Vagina (tissue), 2 donors: ENCODE measurements around the gene MYH14. TPM values are rescaled to one million over a fixed set of nuclear protein-coding genes. Genes with fewer than 3 reads are reported as not detected.

Experiments
- DNase-seq, 2 donors: peaks; one replicate each; pipeline ENCODE4 v3.0.0-alpha.2; 2017; ENCODE audit errors: extremely low spot score in 2 of 2
- H3K27ac ChIP-seq: fragments of 200-600 bp; sonication (generic); one replicate; pipeline ENCODE4 v1.5.1; 2019
- H3K27me3 ChIP-seq: fragments of 200-600 bp; sonication (generic); one replicate; pipeline ENCODE4 v1.5.1; 2019
- H3K36me3 ChIP-seq, 2 donors: fragments of 200-600 bp; sonication (generic); one replicate each; pipeline ENCODE4 v1.5.1; 2017 to 2019
- H3K4me1 ChIP-seq: fragments of 200-600 bp; sonication (generic); one replicate; pipeline ENCODE4 v1.5.1; 2019
- H3K4me3 ChIP-seq, 2 donors: fragments of 200-600 bp; sonication (generic); 1 replicate in 1 of 2; 2 replicates in 1 of 2; pipeline ENCODE4 v1.5.1; 2016 to 2019
- H3K9me3 ChIP-seq: fragments of 200-600 bp; sonication (generic); one replicate; pipeline ENCODE4 v1.5.1; 2019
- CTCF ChIP-seq, 3 experiments: fragments of 450-650 bp in 2 of 3; fragments of 200-600 bp in 1 of 3; sonication (generic) in 1 of 3; IDR thresholded peaks; one replicate each; pipeline ENCODE4 v1.5.1; 2017 to 2019; ENCODE audit warnings: antibody characterized with exemption in 3 of 3, mild to moderate bottlenecking in 2 of 3, moderate library complexity in 2 of 3
- POLR2A ChIP-seq, 2 donors: fragments of 450-650 bp; IDR thresholded peaks; one replicate each; pipeline ENCODE4 v1.6.1; 2017; ENCODE audit warnings: antibody characterized with exemption in 2 of 2, mild to moderate bottlenecking in 2 of 2, moderate library complexity in 2 of 2
- POLR2AphosphoS5 ChIP-seq, 2 donors: sonication (generic); formaldehyde crosslinking; IDR thresholded peaks; one replicate each; pipeline ENCODE4 v1.9.0; 2017; ENCODE audit warnings: antibody characterized with exemption in 2 of 2, mild to moderate bottlenecking in 2 of 2, low read depth in 1 of 2; ENCODE audit not compliant: insufficient read depth in 1 of 2
- intact Hi-C: fragments of 100-400 bp; cut with DNase I; formaldehyde crosslinking; loops from one replicate; pipeline ENCODE4 v1.15.1; 2023
- total RNA-seq: library from RNA; depleted of rRNA; stranded (reverse); fragments of >200 nt; gene quantifications from one replicate; pipeline ENCODE4 v1.2.3, GENCODE V29; 2016

Gene MYH14
- total RNA-seq, 1 donor from 2014 or later: 51.6 TPM

- intact Hi-C loops: no loop called here
- no peaks in the 10 kb centered on the region for H3K27me3 ChIP-seq
- TF ChIP-seq POLR2A (IDR thresholded peaks at IDR 0.05): no peak
- no peaks in the 10 kb centered on the region for H3K9me3 ChIP-seq
- H3K27ac ChIP-seq: no peak overlapping the region
- no peak for DNase-seq
- no peaks in the 10 kb centered on the region for H3K4me1 ChIP-seq
- H3K4me3 ChIP-seq: no peak overlapping the region
- no peaks in the 10 kb centered on the region for H3K36me3 ChIP-seq
These were observed 87.4 kb downstream of the MYH14 start for GRCh38 chr19:50290775-50291174.

- TF ChIP-seq POLR2AphosphoS5 (IDR thresholded peaks at IDR 0.05; ENCODE audit: insufficient read depth in 1 of 2, low read depth in 1 of 2): no peak
- no peak for TF ChIP-seq CTCF (IDR thresholded peaks at IDR 0.05)
- no peak for TF ChIP-seq POLR2A (IDR thresholded peaks at IDR 0.05)
- Histone ChIP-seq H3K4me1 (no peaks in the 10 kb centered on the region), H3K36me3 (no peaks in the 10 kb centered on the region), H3K27me3 (no peaks in the 10 kb centered on the region), H3K9me3 (no peaks in the 10 kb centered on the region), H3K27ac (no peak overlapping the region), H3K4me3 (no peak overlapping the region)
- intact Hi-C loops: no loop called here
- DNase-seq: no peak
These were observed 88.9 kb downstream of the MYH14 start for GRCh38 chr19:50292216-50292827.

- H3K9me3 ChIP-seq: no peaks in the 10 kb centered on the region
- DNase-seq: no peak
- TF ChIP-seq CTCF (IDR thresholded peaks at IDR 0.05) (no peak), POLR2A (IDR thresholded peaks at IDR 0.05) (no peak), POLR2AphosphoS5 (IDR thresholded peaks at IDR 0.05; ENCODE audit: insufficient read depth in 1 of 2, low read depth in 1 of 2) (no peak)
- no peak overlapping the region for H3K27ac ChIP-seq
- H3K27me3 ChIP-seq: no peaks in the 10 kb centered on the region
- H3K36me3 ChIP-seq: no peaks in the 10 kb centered on the region
- intact Hi-C loops: no loop called here
- H3K4me1 ChIP-seq: no peaks in the 10 kb centered on the region
- no peak overlapping the region for H3K4me3 ChIP-seq
These were observed 90.0 kb downstream of the MYH14 start for GRCh38 chr19:50293263-50294004.

- H3K4me1 ChIP-seq: no peaks in the 10 kb centered on the region
- H3K4me3 ChIP-seq: no peak overlapping the region
- no peak for DNase-seq
- intact Hi-C loops: no loop called here
- no peaks in the 10 kb centered on the region for H3K27me3 ChIP-seq
- H3K9me3 ChIP-seq: no peaks in the 10 kb centered on the region
- H3K27ac ChIP-seq: no peak overlapping the region
- no peak for TF ChIP-seq CTCF (IDR thresholded peaks at IDR 0.05)
- TF ChIP-seq POLR2A (IDR thresholded peaks at IDR 0.05): no peak
- no peak for TF ChIP-seq POLR2AphosphoS5 (IDR thresholded peaks at IDR 0.05; ENCODE audit: insufficient read depth in 1 of 2, low read depth in 1 of 2)
- H3K36me3 ChIP-seq: no peaks in the 10 kb centered on the region
These were observed 96.6 kb downstream of the MYH14 start for GRCh38 chr19:50300051-50300450.

GRCh38 chr19:50300814-50301606 is 97.6 kb downstream of the MYH14 start:
- no peak overlapping the region for H3K27ac ChIP-seq
- no peaks in the 10 kb centered on the region for H3K27me3 ChIP-seq
- H3K4me3 ChIP-seq: no peak overlapping the region
- TF ChIP-seq CTCF (IDR thresholded peaks at IDR 0.05) (no peak), POLR2A (IDR thresholded peaks at IDR 0.05) (no peak)
- H3K9me3 ChIP-seq: no peaks in the 10 kb centered on the region
- H3K4me1 ChIP-seq: no peaks in the 10 kb centered on the region
- no peak for DNase-seq
- intact Hi-C loops: no loop called here
- no peaks in the 10 kb centered on the region for H3K36me3 ChIP-seq
